CD14-positive monocyte (primary cell): Measurements from ENCODE around the gene ADAMTS3. TPM values are rescaled to one million over a fixed set of nuclear protein-coding genes. Genes with fewer than 3 reads are reported as not detected.

Experiments
- DNase-seq, 3 donors: peaks; one replicate each; pipeline ENCODE4 v3.0.0-alpha.2; 2011 to 2022
- H2AFZ ChIP-seq: 2 replicates; pipeline ENCODE4 v1.6.0; 2012; ENCODE audit warnings: mild to moderate bottlenecking, low read depth, low read length, inconsistent platforms; ENCODE audit not compliant: insufficient read depth, poor library complexity, severe bottlenecking
- H3K27ac ChIP-seq, 2 donors: 1 replicate in 1 of 2; 2 replicates in 1 of 2; pipeline ENCODE4 v1.5.1; 2012 to 2013; ENCODE audit warnings: low read length in 2 of 2, control low read depth in 1 of 2, inconsistent platforms in 1 of 2, low read depth in 1 of 2, mild to moderate bottlenecking in 1 of 2
- H3K27me3 ChIP-seq, 2 donors: one replicate each; pipeline versions ENCODE4 v1.6.0 to v1.6.1; 2011 to 2013; ENCODE audit warnings: low read length in 2 of 2; ENCODE audit not compliant: control insufficient read depth in 2 of 2, insufficient read depth in 2 of 2
- H3K36me3 ChIP-seq, 2 donors: replicated peaks in 1 of 2; 1 replicate in 1 of 2; 2 replicates in 1 of 2; pipeline versions ENCODE4 v1.5.1 to v1.6.1; 2012 to 2013; ENCODE audit warnings: low read length in 2 of 2, control low read depth in 1 of 2, inconsistent platforms in 1 of 2, mild to moderate bottlenecking in 1 of 2; ENCODE audit not compliant: insufficient read depth in 2 of 2, control insufficient read depth in 1 of 2
- H3K4me1 ChIP-seq, 2 donors: 1 replicate in 1 of 2; 2 replicates in 1 of 2; pipeline versions ENCODE4 v1.5.1 to v1.6.1; 2012 to 2013; ENCODE audit warnings: low read length in 2 of 2, control low read depth in 1 of 2, inconsistent platforms in 1 of 2, mild to moderate bottlenecking in 1 of 2, moderate library complexity in 1 of 2; ENCODE audit not compliant: insufficient read depth in 2 of 2, control insufficient read depth in 1 of 2
- H3K4me2 ChIP-seq: replicated peaks from 2 replicates; pipeline ENCODE3; 2012; ENCODE audit warnings: low read length, moderate library complexity, mild to moderate bottlenecking; ENCODE audit not compliant: poor library complexity, severe bottlenecking; ENCODE audit errors: extremely low read depth
- H3K4me3 ChIP-seq, 3 experiments: fragments of 200-600 bp in 1 of 3; sonication (generic) in 1 of 3; replicated peaks in 1 of 3; 1 replicate in 2 of 3; 2 replicates in 1 of 3; pipeline ENCODE4 v1.5.1; 2011 to 2013; ENCODE audit warnings: low read length in 3 of 3, mild to moderate bottlenecking in 3 of 3, control low read depth in 2 of 3, low read depth in 2 of 3, inconsistent platforms in 1 of 3, moderate library complexity in 1 of 3
- H3K79me2 ChIP-seq: 2 replicates; pipeline ENCODE4 v1.6.0; 2012; ENCODE audit warnings: mild to moderate bottlenecking, control low read depth, inconsistent platforms, low read length, moderate library complexity; ENCODE audit not compliant: insufficient read depth
- H3K9ac ChIP-seq: 2 replicates; pipeline ENCODE4 v1.6.0; 2017; ENCODE audit warnings: low read length, mild to moderate bottlenecking; ENCODE audit not compliant: insufficient read depth, poor library complexity, severe bottlenecking
- H3K9me3 ChIP-seq, 2 donors: replicated peaks in 1 of 2; 1 replicate in 1 of 2; 2 replicates in 1 of 2; pipeline versions ENCODE4 v1.5.1 to v1.6.1; 2012 to 2013; ENCODE audit warnings: low read length in 2 of 2, control low read depth in 1 of 2; ENCODE audit not compliant: control insufficient read depth in 1 of 2, insufficient read depth in 1 of 2
- H4K20me1 ChIP-seq: 2 replicates; pipeline ENCODE4 v1.6.0; 2012; ENCODE audit warnings: mild to moderate bottlenecking, low read length, control low read depth, moderate library complexity; ENCODE audit not compliant: insufficient read depth
- H3K27ac Mint-ChIP-seq, 7 donors: one replicate each; pipeline ENCODE4 v1.8.0; 2020; ENCODE audit warnings: mild to moderate bottlenecking in 7 of 7, mixed read lengths in 7 of 7, moderate library complexity in 6 of 7, inconsistent platforms in 2 of 7
- H3K27me3 Mint-ChIP-seq, 3 donors: one replicate each; pipeline ENCODE4 v1.8.0; 2021 to 2022; ENCODE audit warnings: low read depth in 3 of 3, mild to moderate bottlenecking in 3 of 3, mixed read lengths in 3 of 3, moderate library complexity in 3 of 3, inconsistent platforms in 1 of 3
- H3K36me3 Mint-ChIP-seq, 2 donors: one replicate each; pipeline ENCODE4 v1.8.0; 2020; ENCODE audit warnings: mixed read lengths in 2 of 2, inconsistent platforms in 1 of 2, mild to moderate bottlenecking in 1 of 2
- H3K4me1 Mint-ChIP-seq: one replicate; pipeline ENCODE4 v1.8.0; 2020; ENCODE audit warnings: mild to moderate bottlenecking, mixed read lengths
- H3K4me3 Mint-ChIP-seq, 2 donors: one replicate each; pipeline ENCODE4 v1.8.0; 2020; ENCODE audit warnings: mild to moderate bottlenecking in 2 of 2, mixed read lengths in 2 of 2, moderate library complexity in 1 of 2
- H3K9me3 Mint-ChIP-seq, 7 donors: one replicate each; pipeline ENCODE4 v1.8.0; 2020 to 2022; ENCODE audit warnings: mixed read lengths in 7 of 7, mild to moderate bottlenecking in 6 of 7, moderate library complexity in 6 of 7, inconsistent platforms in 2 of 7
- CTCF ChIP-seq: fragments of 200-600 bp; IDR thresholded peaks from one replicate; pipeline ENCODE4 v1.8.0; 2022; ENCODE audit warnings: antibody characterized with exemption, mild to moderate bottlenecking
- WGBS: methylation state at CpG from one replicate; pipeline ENCODE4 v1.1.5; 2013; ENCODE audit warnings: missing lambda C conversion rate; ENCODE audit not compliant: insufficient coverage; 5-methylcytosine and 5-hydroxymethylcytosine counted together
- intact Hi-C, 2 donors: fragments of 100-400 bp; cut with micrococcal nuclease; formaldehyde crosslinking; loops; one replicate each; pipeline versions ENCODE4 v1.15.0 to v1.15.1; 2023
- polyA plus RNA-seq, 3 donors: library from polyadenylated mRNA; depleted of rRNA in 1 of 3; unstranded in 2 of 3; stranded (reverse) in 1 of 3; fragments of 300-500 nt in 2 of 3; fragments of >200 nt in 1 of 3; fragmentation: Illumina TruSeq in 2 of 3; gene quantifications; 1 replicate in 2 of 3; 2 replicates in 1 of 3; pipeline ENCODE4 v1.2.3, GENCODE V29; 2012 to 2021

ADAMTS3 gene
- polyA plus RNA-seq, 3 donors, result not detected

DNA sequence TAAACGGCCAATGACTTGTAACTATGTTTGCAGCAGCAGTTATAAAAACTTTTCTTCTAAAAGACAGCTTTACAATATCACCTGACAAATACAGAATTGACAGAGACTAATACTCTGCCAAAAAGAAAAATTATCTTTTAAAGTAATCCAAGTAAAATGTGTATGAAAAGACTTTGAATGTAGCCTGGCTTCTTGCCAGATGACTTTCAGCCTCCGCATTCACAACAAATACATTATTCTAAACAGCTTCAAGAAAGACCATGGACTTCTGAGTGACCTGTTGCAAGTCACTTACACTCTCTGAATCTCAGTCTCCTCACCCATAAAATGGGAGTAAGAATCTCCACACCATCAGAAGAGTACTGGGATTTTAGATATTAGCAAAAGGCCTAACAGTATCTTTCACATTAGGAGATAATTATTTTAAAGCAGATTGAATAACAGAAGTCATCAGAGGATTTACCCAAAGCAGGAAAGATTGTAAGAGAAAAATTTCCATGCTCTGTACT lies 2.5 kb downstream of the ADAMTS3 start:
- Histone ChIP-seq H3K36me3 (no peaks in the 10 kb centered on the region), H3K27ac (no peak overlapping the region), H3K79me2 (no peaks in the 10 kb centered on the region), H3K4me3 (no peak overlapping the region), H3K4me1 (peaks cover 18 to 19% of the 10 kb centered on the region in 2 donors), H3K9me3 (no peaks in the 10 kb centered on the region), H3K9ac (no peak overlapping the region), H2AFZ (no peak overlapping the region), H4K20me1 (no peaks in the 10 kb centered on the region), H3K27me3 (peaks cover 17 to 44% of the 10 kb centered on the region in 2 donors), H3K4me2 (no peak overlapping the region)
- intact Hi-C loops, result no loop called here
- peaks cover 0 to 16% (median 3%) of the 10 kb centered on the region in 7 donors for H3K9me3 Mint-ChIP-seq
- no CpG with 5 or more reads among the region's 2 CpGs for WGBS
- no peak for DNase-seq
- H3K27ac Mint-ChIP-seq, result no peak overlapping the region
- H3K27me3 Mint-ChIP-seq, result peaks cover 33 to 42% (median 36%) of the 10 kb centered on the region in 3 donors
- H3K4me3 Mint-ChIP-seq, result no peak overlapping the region
- H3K36me3 Mint-ChIP-seq, result peaks cover 3 to 7% of the 10 kb centered on the region in 2 donors
- H3K4me1 Mint-ChIP-seq, result peaks cover 28% of the 10 kb centered on the region
- TF ChIP-seq CTCF, result no peak

GRCh38 chr4:72564789-72565188 lies 4.2 kb downstream of the ADAMTS3 start:
- peaks cover 11 to 31% of the 10 kb centered on the region in 2 donors for H3K27me3 ChIP-seq

More at GRCh38 chr4:72564789-72565188, 4.2 kb downstream of the ADAMTS3 start:
- Histone ChIP-seq H3K4me2 (no peak overlapping the region), H3K9me3 (no peaks in the 10 kb centered on the region), H2AFZ (no peak overlapping the region), H3K9ac (no peak overlapping the region), H3K79me2 (no peaks in the 10 kb centered on the region), H3K27ac (no peak overlapping the region), H4K20me1 (no peaks in the 10 kb centered on the region), H3K4me1 (peaks cover 18 to 19% of the 10 kb centered on the region in 2 donors), H3K36me3 (no peaks in the 10 kb centered on the region), H3K4me3 (no peak overlapping the region)
- H3K4me3 Mint-ChIP-seq, result no peak overlapping the region
- H3K27ac Mint-ChIP-seq, result no peak overlapping the region
- DNase-seq, result no peak
- H3K9me3 Mint-ChIP-seq, result peaks cover 0 to 13% (median 3%) of the 10 kb centered on the region in 7 donors
- peaks cover 1 to 5% of the 10 kb centered on the region in 2 donors for H3K36me3 Mint-ChIP-seq
- peaks cover 26 to 30% (median 29%) of the 10 kb centered on the region in 3 donors for H3K27me3 Mint-ChIP-seq
- 100% methylated on average over 2 of the region's 2 CpGs for WGBS
- no peak for TF ChIP-seq CTCF
- intact Hi-C loops, result no loop called here
- H3K4me1 Mint-ChIP-seq, result peaks cover 26% of the 10 kb centered on the region
